HCT116 (cell line): ENCODE data around the gene DGKZ.

ENCODE experiments used
- EGR1 ChIP-seq: IDR thresholded peaks from 2 replicates; pipeline ENCODE4 v1.6.1; 2012; ENCODE audit warnings: low read depth
- EZH2 ChIP-seq: fragments of 200-600 bp; sonication (generic); IDR thresholded peaks from 2 replicates; pipeline ENCODE4 v1.6.1; 2017; ENCODE audit warnings: antibody characterized with exemption, mixed run types
- EZH2phosphoT487 ChIP-seq: fragments of 200-600 bp; IDR thresholded peaks from 2 replicates; pipeline ENCODE4 v1.6.1; 2018; ENCODE audit warnings: antibody characterized with exemption, borderline replicate concordance
- POLR2A ChIP-seq: IDR thresholded peaks from 2 replicates; pipeline ENCODE4 v1.7.0; 2011; ENCODE audit warnings: borderline replicate concordance; ENCODE audit not compliant: insufficient read depth, insufficient read length; ENCODE audit errors: extremely low read depth
- POLR2AphosphoS5 ChIP-seq: IDR thresholded peaks from 2 replicates; pipeline ENCODE4 v1.6.1; 2011; ENCODE audit warnings: mild to moderate bottlenecking, low read depth, low read length, moderate library complexity
- RAD21 ChIP-seq: IDR thresholded peaks from 2 replicates; pipeline ENCODE4 v1.6.1; 2012; ENCODE audit warnings: low read depth, mild to moderate bottlenecking
- SIN3A ChIP-seq: IDR thresholded peaks from 2 replicates; pipeline ENCODE4 v1.6.1; 2012; ENCODE audit warnings: low read depth
- SP1 ChIP-seq: IDR thresholded peaks from 2 replicates; pipeline ENCODE4 v1.6.1; 2012; ENCODE audit warnings: low read depth
- SRF ChIP-seq: IDR thresholded peaks from 2 replicates; pipeline ENCODE4 v1.6.1; 2012; ENCODE audit warnings: low read depth
- ZNF274 ChIP-seq: fragments of 200-500 bp; sonication (Bioruptor generic); IDR thresholded peaks from 2 replicates; pipeline ENCODE4 v1.6.1; 2014; ENCODE audit warnings: mild to moderate bottlenecking, low read depth, low read length, inconsistent platforms
- TF ChIP-seq, protein P1 (sequence below), 3 experiments: fragments of 200-600 bp in 1 of 3; sonication (generic) in 1 of 3; IDR thresholded peaks in 2 of 3; conservative IDR thresholded peaks in 1 of 3; 2 replicates each; pipeline ENCODE4 v1.5.1; 2012 to 2017; ENCODE audit warnings: low read depth in 2 of 3, low read length in 2 of 3, antibody characterized with exemption in 1 of 3, borderline replicate concordance in 1 of 3, control low read depth in 1 of 3, mild to moderate bottlenecking in 1 of 3, mixed read lengths in 1 of 3, mixed run types in 1 of 3, moderate library complexity in 1 of 3; ENCODE audit not compliant: insufficient read depth in 1 of 3
- TF ChIP-seq, protein P2 (sequence below): IDR thresholded peaks from 2 replicates; pipeline ENCODE4 v1.6.1; 2012

DNA sequence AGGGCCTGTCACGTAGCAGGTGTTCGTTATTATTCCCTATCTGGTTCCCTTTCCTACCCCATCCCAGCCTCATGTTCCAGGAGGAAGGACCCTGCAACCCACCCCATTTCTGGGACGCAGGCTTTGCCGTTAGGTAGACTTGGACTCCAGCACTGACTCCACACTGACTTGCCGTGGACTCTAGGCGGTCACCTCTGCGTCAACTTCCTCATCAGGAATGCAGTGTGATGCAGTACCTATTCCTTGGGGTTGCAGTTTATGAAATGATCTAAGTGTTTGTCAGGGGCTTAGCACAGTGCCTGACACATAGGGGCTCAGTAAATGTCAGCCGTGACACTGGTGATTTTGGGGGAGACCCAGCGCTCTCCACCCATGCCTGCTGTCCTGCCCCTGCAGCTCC, 16.8 kb downstream of the DGKZ start:
- no peak for TF ChIP-seq RAD21
- TF ChIP-seq, protein P1, sequence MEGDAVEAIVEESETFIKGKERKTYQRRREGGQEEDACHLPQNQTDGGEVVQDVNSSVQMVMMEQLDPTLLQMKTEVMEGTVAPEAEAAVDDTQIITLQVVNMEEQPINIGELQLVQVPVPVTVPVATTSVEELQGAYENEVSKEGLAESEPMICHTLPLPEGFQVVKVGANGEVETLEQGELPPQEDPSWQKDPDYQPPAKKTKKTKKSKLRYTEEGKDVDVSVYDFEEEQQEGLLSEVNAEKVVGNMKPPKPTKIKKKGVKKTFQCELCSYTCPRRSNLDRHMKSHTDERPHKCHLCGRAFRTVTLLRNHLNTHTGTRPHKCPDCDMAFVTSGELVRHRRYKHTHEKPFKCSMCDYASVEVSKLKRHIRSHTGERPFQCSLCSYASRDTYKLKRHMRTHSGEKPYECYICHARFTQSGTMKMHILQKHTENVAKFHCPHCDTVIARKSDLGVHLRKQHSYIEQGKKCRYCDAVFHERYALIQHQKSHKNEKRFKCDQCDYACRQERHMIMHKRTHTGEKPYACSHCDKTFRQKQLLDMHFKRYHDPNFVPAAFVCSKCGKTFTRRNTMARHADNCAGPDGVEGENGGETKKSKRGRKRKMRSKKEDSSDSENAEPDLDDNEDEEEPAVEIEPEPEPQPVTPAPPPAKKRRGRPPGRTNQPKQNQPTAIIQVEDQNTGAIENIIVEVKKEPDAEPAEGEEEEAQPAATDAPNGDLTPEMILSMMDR (IDR thresholded peaks at IDR 0.05 in 2 of 3, conservative IDR thresholded peaks at IDR 0.05 in 1 of 3; ENCODE audit: borderline replicate concordance in 1 of 3, insufficient read depth in 1 of 3, low read depth in 2 of 3, low read length in 2 of 3) = no peak
- TF ChIP-seq, protein P2, sequence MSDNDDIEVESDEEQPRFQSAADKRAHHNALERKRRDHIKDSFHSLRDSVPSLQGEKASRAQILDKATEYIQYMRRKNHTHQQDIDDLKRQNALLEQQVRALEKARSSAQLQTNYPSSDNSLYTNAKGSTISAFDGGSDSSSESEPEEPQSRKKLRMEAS = no peak
- TF ChIP-seq EZH2 = no peak
- TF ChIP-seq SIN3A = no peak
- TF ChIP-seq POLR2A = no peak
- TF ChIP-seq SRF = no peak
- no peak for TF ChIP-seq SP1
- no peak for TF ChIP-seq EZH2phosphoT487
- TF ChIP-seq POLR2AphosphoS5 = no peak
- no peak for TF ChIP-seq ZNF274
- no peak for TF ChIP-seq EGR1
